Glutamatergic neuron (in vitro differentiated cells): ENCODE data around the gene HOXD9. TPM values are rescaled to one million over a fixed set of nuclear protein-coding genes. Genes with fewer than 3 reads are reported as not detected.

Source experiments
- DNase-seq: peaks from one replicate; pipeline ENCODE4 v3.0.0; 2022
- H3K27ac Mint-ChIP-seq: one replicate; pipeline ENCODE4 v1.8.0; 2020; ENCODE audit warnings: mild to moderate bottlenecking, mixed read lengths, inconsistent platforms; ENCODE audit not compliant: unreplicated experiment
- H3K27me3 Mint-ChIP-seq: one replicate; pipeline ENCODE4 v1.8.0; 2020; ENCODE audit warnings: mild to moderate bottlenecking, moderate library complexity, mixed read lengths, inconsistent platforms; ENCODE audit not compliant: unreplicated experiment
- H3K36me3 Mint-ChIP-seq: one replicate; pipeline ENCODE4 v1.8.0; 2020; ENCODE audit warnings: mild to moderate bottlenecking, mixed read lengths, inconsistent platforms; ENCODE audit not compliant: unreplicated experiment
- H3K4me1 Mint-ChIP-seq: one replicate; pipeline ENCODE4 v1.8.0; 2020; ENCODE audit warnings: mild to moderate bottlenecking, low read depth, mixed read lengths, inconsistent platforms; ENCODE audit not compliant: unreplicated experiment
- H3K4me3 Mint-ChIP-seq: one replicate; pipeline ENCODE4 v1.8.0; 2020; ENCODE audit warnings: mild to moderate bottlenecking, mixed read lengths, inconsistent platforms; ENCODE audit not compliant: unreplicated experiment
- H3K9me3 Mint-ChIP-seq: one replicate; pipeline ENCODE4 v1.8.0; 2020; ENCODE audit warnings: mild to moderate bottlenecking, moderate library complexity, mixed read lengths, inconsistent platforms; ENCODE audit not compliant: unreplicated experiment
- total RNA-seq: library from RNA; stranded (reverse); fragmentation: NEBNext Ultra II Directional; extraction: Animal tissue kit (Norgen Biotek cat#: 25700); gene quantifications from one replicate; pipeline ENCODE4 v1.2.1, GENCODE V29; 2021; ENCODE audit not compliant: unreplicated experiment
- TF ChIP-seq, protein P1 (sequence below): fragments of 200-600 bp; sonication (generic); IDR thresholded peaks from one replicate; pipeline ENCODE4 v1.5.0; 2021; ENCODE audit not compliant: partially characterized antibody, unreplicated experiment

Gene HOXD9
- total RNA-seq, 1 donor from 2014 or later: 0.44 TPM

DNA sequence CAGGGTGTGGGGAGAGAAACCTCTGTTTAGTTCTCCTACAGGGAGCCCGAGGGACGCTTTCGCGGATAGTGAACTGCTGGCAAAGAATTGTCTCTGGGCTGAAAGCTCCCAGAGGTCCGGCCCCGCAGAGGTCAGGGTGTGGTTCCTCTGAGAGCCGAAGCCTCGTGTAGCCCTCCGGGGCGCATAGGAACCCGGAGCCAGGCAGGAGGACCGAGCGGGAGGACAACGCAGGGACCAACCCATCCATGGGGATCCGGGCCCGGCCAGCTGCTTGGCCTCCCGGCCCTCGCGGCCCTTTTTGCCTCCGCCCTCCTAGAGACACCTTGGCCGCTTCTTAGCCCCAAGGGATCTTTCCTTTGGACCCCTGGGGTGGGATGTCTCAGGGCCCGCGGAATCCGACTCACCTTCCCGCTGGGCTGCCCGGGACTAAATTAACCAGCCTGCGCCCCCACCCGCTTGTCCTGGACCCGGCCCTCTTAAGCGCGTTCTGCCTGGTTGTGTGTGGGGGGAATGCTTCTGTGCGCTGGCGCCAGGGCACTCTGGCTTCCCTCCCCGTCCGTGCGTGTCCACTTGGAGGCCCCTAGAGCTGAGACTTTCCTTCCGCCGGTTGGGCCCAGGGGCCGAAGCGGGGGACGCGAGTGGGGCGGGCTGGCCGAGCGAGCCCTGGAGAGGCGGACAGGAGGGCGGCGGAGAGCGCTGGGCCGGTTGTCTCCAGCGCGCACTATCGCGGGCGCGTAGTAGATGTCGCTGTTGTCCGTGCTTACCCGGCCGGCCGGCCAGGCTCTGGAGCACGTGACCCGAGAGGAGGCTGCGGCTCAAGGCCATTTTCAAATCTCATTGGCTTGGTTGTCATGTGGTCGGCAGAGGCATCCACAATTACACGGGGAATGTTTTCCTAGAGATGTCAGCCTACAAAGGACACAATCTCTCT, 6.4 kb upstream of the HOXD9 start, which contains the start of gene HOXD10:
Gene HOXD10 (plus strand): TSS at position 896 of the 931 bp plus-strand sequence. CDS start 56 bp downstream, outside the sequence.
- no peak within 1 kb of the TSS for H3K27ac Mint-ChIP-seq
- no peaks in the 10 kb centered on the region for H3K4me1 Mint-ChIP-seq
- TF ChIP-seq, protein P1, sequence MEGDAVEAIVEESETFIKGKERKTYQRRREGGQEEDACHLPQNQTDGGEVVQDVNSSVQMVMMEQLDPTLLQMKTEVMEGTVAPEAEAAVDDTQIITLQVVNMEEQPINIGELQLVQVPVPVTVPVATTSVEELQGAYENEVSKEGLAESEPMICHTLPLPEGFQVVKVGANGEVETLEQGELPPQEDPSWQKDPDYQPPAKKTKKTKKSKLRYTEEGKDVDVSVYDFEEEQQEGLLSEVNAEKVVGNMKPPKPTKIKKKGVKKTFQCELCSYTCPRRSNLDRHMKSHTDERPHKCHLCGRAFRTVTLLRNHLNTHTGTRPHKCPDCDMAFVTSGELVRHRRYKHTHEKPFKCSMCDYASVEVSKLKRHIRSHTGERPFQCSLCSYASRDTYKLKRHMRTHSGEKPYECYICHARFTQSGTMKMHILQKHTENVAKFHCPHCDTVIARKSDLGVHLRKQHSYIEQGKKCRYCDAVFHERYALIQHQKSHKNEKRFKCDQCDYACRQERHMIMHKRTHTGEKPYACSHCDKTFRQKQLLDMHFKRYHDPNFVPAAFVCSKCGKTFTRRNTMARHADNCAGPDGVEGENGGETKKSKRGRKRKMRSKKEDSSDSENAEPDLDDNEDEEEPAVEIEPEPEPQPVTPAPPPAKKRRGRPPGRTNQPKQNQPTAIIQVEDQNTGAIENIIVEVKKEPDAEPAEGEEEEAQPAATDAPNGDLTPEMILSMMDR: no peak
- peak; percentile 73 for DNase-seq
- H3K4me3 Mint-ChIP-seq: no peak within 1 kb of the TSS
- H3K36me3 Mint-ChIP-seq: peaks cover 11% of the 10 kb centered on the region
- peaks cover 50% of the 10 kb centered on the region for H3K27me3 Mint-ChIP-seq
- peaks cover 6% of the 10 kb centered on the region for H3K9me3 Mint-ChIP-seq

DNA sequence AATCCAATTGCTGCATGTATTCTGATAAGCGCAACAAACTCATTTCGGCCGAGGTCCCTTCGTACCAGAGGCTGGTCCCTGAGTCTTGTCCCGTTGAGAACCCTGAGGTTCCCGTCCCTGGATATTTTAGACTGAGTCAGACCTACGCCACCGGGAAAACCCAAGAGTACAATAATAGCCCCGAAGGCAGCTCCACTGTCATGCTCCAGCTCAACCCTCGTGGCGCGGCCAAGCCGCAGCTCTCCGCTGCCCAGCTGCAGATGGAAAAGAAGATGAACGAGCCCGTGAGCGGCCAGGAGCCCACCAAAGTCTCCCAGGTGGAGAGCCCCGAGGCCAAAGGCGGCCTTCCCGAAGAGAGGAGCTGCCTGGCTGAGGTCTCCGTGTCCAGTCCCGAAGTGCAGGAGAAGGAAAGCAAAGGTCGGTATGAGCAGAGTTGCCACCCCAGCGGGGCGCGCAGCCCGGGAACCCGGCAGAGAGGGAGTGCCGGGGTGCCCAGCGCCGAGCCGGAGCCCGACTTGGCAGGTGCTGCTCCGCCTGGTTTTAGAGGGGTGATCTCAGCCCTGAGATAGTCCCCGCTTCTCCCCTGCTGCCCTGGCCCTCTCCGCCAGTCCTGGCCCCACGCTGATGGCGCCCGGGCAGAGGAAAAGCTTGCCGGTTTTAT, 5.2 kb upstream of the HOXD9 start:
- TF ChIP-seq, protein P1: no peak
- Mint-ChIP-seq H3K27me3 (peaks cover 49% of the 10 kb centered on the region), H3K9me3 (peaks cover 6% of the 10 kb centered on the region), H3K36me3 (peaks cover 11% of the 10 kb centered on the region), H3K27ac (no peak overlapping the region), H3K4me3 (no peak overlapping the region), H3K4me1 (no peaks in the 10 kb centered on the region)
- DNase-seq: no peak

DNA sequence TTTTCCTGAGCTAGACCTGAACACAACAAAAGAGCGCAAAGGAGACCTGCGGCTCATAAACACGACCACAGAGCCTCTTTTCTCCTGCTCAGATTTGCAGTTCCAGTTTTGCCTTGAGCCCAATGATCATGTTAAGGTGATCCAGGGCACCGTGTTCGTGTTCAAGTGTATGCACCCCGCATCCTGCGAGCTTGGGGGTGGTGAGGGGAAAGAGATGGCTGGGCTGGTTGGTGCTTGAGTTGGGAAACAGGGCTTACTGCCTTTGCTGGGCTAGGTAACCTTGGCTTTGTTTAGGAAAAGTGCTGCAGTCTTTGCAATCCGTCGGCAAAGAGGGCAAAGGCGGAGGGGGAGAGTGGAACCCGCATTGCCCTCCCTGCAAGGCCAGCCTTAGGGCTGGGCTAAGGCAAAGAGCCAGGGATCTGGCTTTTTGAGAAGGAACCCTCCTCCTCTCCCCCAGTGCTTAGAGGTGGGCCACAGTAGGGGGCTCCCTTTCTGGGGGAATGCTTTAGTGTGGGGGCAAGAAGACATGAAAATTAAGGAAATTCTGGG, 4.6 kb upstream of the HOXD9 start:
- no peak for DNase-seq
- H3K9me3 Mint-ChIP-seq: peaks cover 6% of the 10 kb centered on the region
- no peak overlapping the region for H3K4me3 Mint-ChIP-seq
- H3K27me3 Mint-ChIP-seq: peaks cover 48% of the 10 kb centered on the region
- no peak overlapping the region for H3K27ac Mint-ChIP-seq
- H3K4me1 Mint-ChIP-seq: no peaks in the 10 kb centered on the region
- H3K36me3 Mint-ChIP-seq: peaks cover 11% of the 10 kb centered on the region
- TF ChIP-seq, protein P1: no peak

DNA sequence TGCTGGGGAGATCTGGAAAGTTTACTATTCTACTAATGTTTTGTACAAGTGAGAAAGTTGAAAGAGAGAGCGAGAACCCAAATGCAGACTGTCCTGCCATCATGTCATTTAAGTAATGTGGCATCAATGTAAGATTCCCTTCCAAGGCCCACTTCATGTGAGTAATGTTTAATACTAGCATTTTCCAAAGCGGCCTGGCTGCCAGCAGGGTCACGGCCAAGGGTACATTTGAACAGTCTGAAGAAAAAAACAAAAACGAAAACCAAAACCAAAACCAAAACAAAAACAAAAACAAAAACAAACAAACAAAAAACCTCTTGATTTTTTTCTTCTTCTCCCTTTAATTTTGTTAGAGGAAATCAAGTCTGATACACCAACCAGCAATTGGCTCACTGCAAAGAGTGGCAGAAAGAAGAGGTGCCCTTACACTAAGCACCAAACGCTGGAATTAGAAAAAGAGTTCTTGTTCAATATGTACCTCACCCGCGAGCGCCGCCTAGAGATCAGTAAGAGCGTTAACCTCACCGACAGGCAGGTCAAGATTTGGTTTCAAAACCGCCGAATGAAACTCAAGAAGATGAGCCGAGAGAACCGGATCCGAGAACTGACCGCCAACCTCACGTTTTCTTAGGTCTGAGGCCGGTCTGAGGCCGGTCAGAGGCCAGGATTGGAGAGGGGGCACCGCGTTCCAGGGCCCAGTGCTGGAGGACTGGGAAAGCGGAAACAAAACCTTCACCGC, 3.7 kb upstream of the HOXD9 start:
- TF ChIP-seq, protein P1: peak; percentile 67
- H3K27me3 Mint-ChIP-seq: peaks cover 48% of the 10 kb centered on the region
- H3K4me3 Mint-ChIP-seq: no peak overlapping the region
- H3K9me3 Mint-ChIP-seq: peaks cover 8% of the 10 kb centered on the region
- H3K27ac Mint-ChIP-seq: no peak overlapping the region
- H3K4me1 Mint-ChIP-seq: peaks cover under 1% of the 10 kb centered on the region
- H3K36me3 Mint-ChIP-seq: peaks cover 6% of the 10 kb centered on the region
- DNase-seq: no peak
